Natural killer cell treated with Interleukin-12 subunit alpha and Interleukin-12 subunit beta and Interleukin-15 and Interleukin-18, amount 100 ng/mL, for 72 hours (primary cell): ENCODE data around the gene EPHB4. TPM values are rescaled to one million over a fixed set of nuclear protein-coding genes. Genes with fewer than 3 reads are reported as not detected.
A peak's percentile ranks its signal among the peaks of the same experiment; 100 is the strongest.

ENCODE experiments used
- ATAC-seq, 2 donors: fragments of 150-1000 bp; cut with Tn5 transposase in 1 of 2; sonication (Bioruptor Pico), chemical (Tn5 transposase) in 1 of 2; 2 replicates each; pipeline ENCODE4 v1.10.0; 2021
- DNase-seq: peaks from one replicate; pipeline ENCODE4 v3.0.0; 2022; ENCODE audit warnings: low spot score
- H3K27ac Mint-ChIP-seq, 2 donors: 1 replicate in 1 of 2; 2 replicates in 1 of 2; pipeline ENCODE4 v1.8.0; 2022; ENCODE audit warnings: mixed read lengths in 2 of 2, mild to moderate bottlenecking in 1 of 2, moderate library complexity in 1 of 2
- H3K27me3 Mint-ChIP-seq, 2 donors: 1 replicate in 1 of 2; 2 replicates in 1 of 2; pipeline ENCODE4 v1.8.0; 2022; ENCODE audit warnings: mixed read lengths in 2 of 2
- H3K36me3 Mint-ChIP-seq: one replicate; pipeline ENCODE4 v1.8.0; 2022; ENCODE audit warnings: mixed read lengths
- H3K4me1 Mint-ChIP-seq, 2 donors: 1 replicate in 1 of 2; 2 replicates in 1 of 2; pipeline ENCODE4 v1.8.0; 2022; ENCODE audit warnings: low read depth in 2 of 2, mixed read lengths in 2 of 2, mild to moderate bottlenecking in 1 of 2
- H3K4me3 Mint-ChIP-seq: one replicate; pipeline ENCODE4 v1.8.0; 2022; ENCODE audit warnings: mixed read lengths
- H3K9me3 Mint-ChIP-seq: 2 replicates; pipeline ENCODE4 v1.8.0; 2022; ENCODE audit warnings: mixed read lengths
- total RNA-seq, 2 donors: library from RNA; stranded (reverse); gene quantifications; one replicate each; pipeline ENCODE4 v1.2.3, GENCODE V29; 2022

EPHB4 gene
- total RNA-seq, result 1 to 10 TPM; 1.2 to 3.0 TPM

- Mint-ChIP-seq H3K4me1 (peaks cover 7 to 20% of the 10 kb centered on the region in 2 donors), H3K27ac (no peak within 1 kb of the TSS), H3K36me3 (no peaks in the 10 kb centered on the region), H3K4me3 (peak within 1 kb of the TSS; percentile 58), H3K27me3 (peaks cover 27 to 52% of the 10 kb centered on the region in 2 donors), H3K9me3 (no peaks in the 10 kb centered on the region)
- DNase-seq (no peak), ATAC-seq (peak in 1 of 2 donors; percentile 21)
Observed at GRCh38 chr7:100827330-100828226, at the start of gene EPHB4. EPHB4 (minus strand) TSS chr7:100827523; CDS start chr7:100827030, 493 bp downstream.

DNA sequence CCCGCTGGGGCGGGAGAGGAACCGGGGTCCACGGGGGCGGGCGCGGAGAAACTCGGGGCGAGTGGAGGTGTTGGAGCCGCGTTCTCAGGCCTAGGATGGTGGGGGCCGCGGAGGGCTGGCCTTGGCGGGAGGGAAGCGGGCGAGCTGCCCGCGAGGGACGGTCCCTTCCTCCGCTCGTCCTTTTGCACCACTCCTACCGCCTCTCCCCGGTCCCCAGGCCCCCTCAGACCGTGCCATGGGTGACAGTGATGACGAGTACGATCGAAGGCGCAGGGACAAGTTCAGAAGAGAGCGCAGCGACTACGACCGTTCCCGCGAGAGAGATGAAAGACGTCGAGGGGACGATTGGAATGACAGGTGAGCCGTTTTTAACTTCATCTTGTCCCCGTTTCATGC, 48.0 kb upstream of the EPHB4 start:
- ATAC-seq (peak; percentile 68), DNase-seq (no peak)
- H3K9me3 Mint-ChIP-seq, result no peaks in the 10 kb centered on the region
- peak overlapping the region; percentile 86 for H3K4me3 Mint-ChIP-seq
- H3K27ac Mint-ChIP-seq, result peak overlapping the region; percentile 97 to 99
- no peaks in the 10 kb centered on the region for H3K27me3 Mint-ChIP-seq
- H3K4me1 Mint-ChIP-seq, result peaks cover 35 to 49% of the 10 kb centered on the region in 2 donors
- H3K36me3 Mint-ChIP-seq, result peaks cover 24% of the 10 kb centered on the region

DNA sequence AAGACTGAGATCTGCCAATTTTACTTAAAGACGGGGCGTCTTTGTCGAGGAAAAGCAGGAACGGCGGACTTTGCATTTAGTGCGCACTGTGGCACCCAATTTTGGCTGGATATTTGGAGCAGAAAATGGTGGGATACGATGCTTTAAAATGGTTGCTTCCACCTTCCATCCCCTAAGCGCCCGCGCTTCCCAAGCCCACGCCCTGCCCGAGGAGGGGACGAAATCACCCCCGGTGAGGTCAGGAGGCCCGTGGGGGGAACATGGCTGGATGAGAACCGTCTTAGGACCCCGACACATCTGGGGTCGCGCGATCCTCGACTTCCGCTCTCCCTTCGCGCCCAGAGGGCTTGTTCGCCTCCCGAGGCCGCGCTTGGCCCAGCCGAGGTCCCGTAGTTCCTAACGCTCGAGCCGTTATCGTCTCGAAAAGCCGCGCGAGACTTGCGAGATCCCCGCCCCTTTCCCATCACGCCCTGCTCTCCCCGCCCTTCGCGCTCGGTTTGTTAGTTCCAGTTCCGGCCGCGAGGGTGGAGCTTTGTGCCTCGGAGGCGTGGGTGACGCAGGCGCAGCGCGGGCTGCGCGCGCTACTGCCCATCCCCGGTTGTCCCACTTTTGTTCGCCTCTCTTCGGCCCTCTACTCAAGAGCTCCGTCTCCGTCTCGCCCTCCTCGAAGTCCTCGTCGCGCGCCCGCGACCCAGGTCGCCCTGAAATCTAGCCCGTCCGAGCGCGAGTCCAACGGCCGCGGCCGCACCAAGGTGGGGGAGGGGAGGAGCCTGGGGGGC, 47.4 kb upstream of the EPHB4 start, which contains the start of gene SRRT:
SRRT (plus strand) TSS at position 527 of the 779 bp plus-strand sequence. CDS start 488 bp downstream, outside the sequence.
- Mint-ChIP-seq H3K4me3 (peak within 1 kb of the TSS; percentile 86), H3K4me1 (peaks cover 31 to 45% of the 10 kb centered on the region in 2 donors), H3K27ac (peak within 1 kb of the TSS; percentile 97 to 99), H3K36me3 (peaks cover 20% of the 10 kb centered on the region), H3K27me3 (no peaks in the 10 kb centered on the region), H3K9me3 (no peaks in the 10 kb centered on the region)
- ATAC-seq (peak; percentile 96 to 99), DNase-seq (peak; percentile 99)

- peaks cover 28 to 41% of the 10 kb centered on the region in 2 donors for H3K4me1 Mint-ChIP-seq
- peak overlapping the region; percentile 97 to 99 for H3K27ac Mint-ChIP-seq
- H3K4me3 Mint-ChIP-seq, result peak overlapping the region; percentile 86
- H3K36me3 Mint-ChIP-seq, result peaks cover 18% of the 10 kb centered on the region
- ATAC-seq (no peak), DNase-seq (no peak)
- H3K9me3 Mint-ChIP-seq, result no peaks in the 10 kb centered on the region
- no peaks in the 10 kb centered on the region for H3K27me3 Mint-ChIP-seq
Observed at GRCh38 chr7:100874300-100874576, 46.9 kb upstream of the EPHB4 start.

DNA sequence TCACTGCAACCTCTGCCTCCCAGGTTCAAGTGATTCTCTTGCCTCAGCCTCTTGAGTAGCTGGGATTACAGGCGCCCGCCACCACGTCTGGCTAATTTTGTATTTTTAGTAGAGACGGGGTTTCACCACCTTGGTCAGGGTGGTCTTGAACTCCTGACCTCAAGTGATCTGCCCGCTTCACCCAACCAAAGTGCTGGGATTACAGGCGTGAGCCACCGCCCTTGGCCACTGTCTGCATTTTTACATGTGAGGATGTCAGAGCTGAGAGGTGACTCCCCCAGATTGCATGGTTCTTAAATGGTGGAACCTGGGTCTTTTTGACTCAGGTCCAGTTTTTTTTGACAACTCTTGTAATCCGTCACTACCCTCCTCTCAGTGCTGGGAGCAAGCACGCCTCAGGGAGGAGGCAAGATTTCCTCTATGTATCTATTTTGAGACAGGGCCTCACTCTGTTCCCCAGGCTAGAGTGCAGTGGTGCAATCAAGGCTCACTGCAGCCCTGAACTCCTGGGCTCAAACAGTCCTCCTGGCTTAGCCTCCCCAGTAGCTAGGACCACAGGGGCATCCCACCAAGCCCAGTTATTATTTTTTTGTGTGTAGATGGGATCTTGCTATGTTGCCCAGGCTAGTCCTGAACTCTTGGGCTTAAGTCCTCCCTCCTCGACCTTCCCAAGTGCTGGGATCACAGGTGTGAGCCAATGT, 46.4 kb upstream of the EPHB4 start:
- H3K9me3 Mint-ChIP-seq, result no peaks in the 10 kb centered on the region
- H3K27ac Mint-ChIP-seq, result peak overlapping the region; percentile 97 to 99
- DNase-seq (no peak), ATAC-seq (no peak)
- no peaks in the 10 kb centered on the region for H3K27me3 Mint-ChIP-seq
- H3K36me3 Mint-ChIP-seq, result peaks cover 18% of the 10 kb centered on the region
- H3K4me1 Mint-ChIP-seq, result peaks cover 23 to 37% of the 10 kb centered on the region in 2 donors
- H3K4me3 Mint-ChIP-seq, result peak overlapping the region; percentile 86

GRCh38 chr7:100867776-100868485, 40.6 kb upstream of the EPHB4 start:
- H3K36me3 Mint-ChIP-seq, result no peaks in the 10 kb centered on the region
- DNase-seq, result no peak
- H3K27me3 Mint-ChIP-seq, result peaks cover 0 to 2% of the 10 kb centered on the region in 2 donors
- peaks cover 0 to 5% of the 10 kb centered on the region in 2 donors for H3K4me1 Mint-ChIP-seq
- H3K9me3 Mint-ChIP-seq, result no peaks in the 10 kb centered on the region
- ATAC-seq, result no peak
- H3K27ac Mint-ChIP-seq, result no peak overlapping the region
- H3K4me3 Mint-ChIP-seq, result no peak overlapping the region

DNA sequence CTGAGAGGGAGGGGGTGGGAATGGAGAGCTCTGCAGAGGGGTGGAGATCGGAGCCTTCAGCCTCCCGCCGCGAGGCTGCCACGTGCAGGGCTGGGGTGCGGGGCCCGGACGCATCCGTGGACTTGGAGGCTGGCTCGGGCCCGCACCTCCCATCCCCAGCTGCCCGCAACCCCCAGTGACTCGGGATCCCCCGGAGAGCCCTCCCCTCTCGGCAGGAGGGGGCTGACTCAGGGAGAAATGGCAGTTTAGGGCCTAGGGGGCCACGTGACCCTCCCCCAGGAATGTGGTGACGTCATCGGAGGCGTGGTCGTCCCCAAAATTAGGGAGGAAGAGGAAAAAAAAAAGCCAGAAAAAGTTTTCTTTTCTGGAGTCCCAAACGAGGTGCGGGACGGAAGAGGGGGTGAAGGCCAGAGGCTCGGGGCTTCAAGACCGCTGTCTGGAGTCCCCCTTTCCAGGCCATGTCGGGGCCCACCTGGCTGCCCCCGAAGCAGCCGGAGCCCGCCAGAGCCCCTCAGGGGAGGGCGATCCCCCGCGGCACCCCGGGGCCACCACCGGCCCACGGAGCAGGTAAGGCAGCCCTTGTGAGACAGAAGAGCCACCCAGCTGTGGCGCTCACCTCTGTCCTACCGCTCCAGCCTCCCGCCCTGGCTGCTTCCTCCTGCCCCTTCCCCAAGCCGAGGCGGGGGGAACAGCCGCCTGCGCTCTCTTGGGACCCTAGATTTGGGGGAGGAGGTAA, 39.9 kb upstream of the EPHB4 start, which contains the start of gene TRIP6:
TRIP6 (plus strand) TSS at position 348 of the 736 bp plus-strand sequence; CDS start at position 459, 111 bp downstream.
- ATAC-seq (peak in 1 of 2 donors; percentile 36), DNase-seq (no peak)
- Mint-ChIP-seq H3K4me3 (peak within 1 kb of the TSS; percentile 65), H3K9me3 (no peaks in the 10 kb centered on the region), H3K27me3 (peaks cover 0 to 2% of the 10 kb centered on the region in 2 donors), H3K36me3 (peaks cover 5% of the 10 kb centered on the region), H3K27ac (peak within 1 kb of the TSS in 1 of 2 donors; percentile 33), H3K4me1 (peaks cover 4 to 5% of the 10 kb centered on the region in 2 donors)

GRCh38 chr7:100866729-100867039, 39.4 kb upstream of the EPHB4 start:
- Mint-ChIP-seq H3K4me3 (peak overlapping the region; percentile 65), H3K9me3 (no peaks in the 10 kb centered on the region), H3K36me3 (peaks cover 5% of the 10 kb centered on the region), H3K27ac (peak overlapping the region in 1 of 2 donors; percentile 33), H3K4me1 (peaks cover 4 to 5% of the 10 kb centered on the region in 2 donors), H3K27me3 (peaks cover 0 to 2% of the 10 kb centered on the region in 2 donors)
- DNase-seq, result no peak
- ATAC-seq, result no peak

- Mint-ChIP-seq H3K4me3 (no peak overlapping the region), H3K27ac (no peak overlapping the region), H3K4me1 (peaks cover 4 to 5% of the 10 kb centered on the region in 2 donors), H3K36me3 (peaks cover 5% of the 10 kb centered on the region), H3K27me3 (peaks cover 0 to 2% of the 10 kb centered on the region in 2 donors), H3K9me3 (no peaks in the 10 kb centered on the region)
- ATAC-seq, result no peak
- DNase-seq, result no peak
Observed at GRCh38 chr7:100865938-100866728, 38.8 kb upstream of the EPHB4 start.

DNA sequence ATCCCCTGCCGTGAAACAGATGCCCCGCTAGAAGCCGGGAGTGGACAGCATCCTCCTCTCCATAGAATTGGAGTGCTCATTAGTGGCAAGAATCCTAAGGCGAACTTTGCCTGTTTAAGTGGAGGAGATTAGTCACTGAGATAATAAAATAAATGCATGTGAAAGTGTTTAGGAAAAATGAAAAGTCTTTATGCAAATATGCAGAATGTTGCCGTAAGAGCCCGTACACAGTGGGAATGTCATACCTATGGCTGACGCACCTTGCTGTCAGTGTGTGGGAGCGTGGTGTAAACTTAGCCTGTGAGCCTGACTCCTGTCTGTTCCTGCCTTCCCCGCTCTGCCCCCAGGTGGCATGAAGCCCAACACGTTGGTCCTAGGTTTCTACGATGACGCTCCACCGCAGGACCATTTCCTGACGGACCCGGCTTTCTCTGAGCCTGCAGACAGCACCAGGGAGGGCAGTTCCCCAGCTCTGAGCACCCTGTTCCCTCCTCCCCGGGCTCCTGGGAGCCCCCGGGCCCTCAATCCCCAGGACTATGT, 38.1 kb upstream of the EPHB4 start:
- Mint-ChIP-seq H3K36me3 (peaks cover 5% of the 10 kb centered on the region), H3K27me3 (peaks cover 0 to 2% of the 10 kb centered on the region in 2 donors), H3K4me3 (no peak overlapping the region), H3K9me3 (no peaks in the 10 kb centered on the region), H3K4me1 (peaks cover 4 to 5% of the 10 kb centered on the region in 2 donors), H3K27ac (no peak overlapping the region)
- DNase-seq (no peak), ATAC-seq (no peak)

DNA sequence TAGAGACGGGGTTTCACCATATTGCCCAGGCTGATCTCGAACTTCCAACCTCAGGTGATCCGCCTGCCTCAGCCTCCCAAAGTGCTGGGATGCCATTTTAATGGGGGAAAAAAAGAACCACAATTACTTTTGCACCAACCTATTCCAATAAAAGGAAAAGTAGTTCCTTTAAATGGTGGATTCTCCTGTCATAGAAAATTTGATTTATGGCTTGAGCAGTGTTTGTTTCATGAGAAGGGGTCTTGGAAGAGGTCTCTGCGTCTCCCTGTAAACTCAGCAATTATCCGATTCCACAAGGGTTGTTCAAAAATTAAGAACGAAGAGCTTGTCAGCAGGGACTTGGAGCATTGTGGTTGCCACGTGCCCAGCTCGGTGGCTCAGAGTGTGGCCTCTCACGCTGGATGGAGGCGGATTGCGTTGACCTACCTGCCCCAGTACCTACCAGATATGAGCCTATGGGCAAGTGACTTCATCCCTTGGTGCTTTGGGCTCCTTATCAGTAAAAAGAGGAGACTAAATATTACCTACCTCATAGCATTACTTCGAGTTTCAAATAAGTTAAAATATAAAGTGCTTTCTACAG, 37.0 kb upstream of the EPHB4 start:
- H3K36me3 Mint-ChIP-seq, result peaks cover 5% of the 10 kb centered on the region
- H3K27ac Mint-ChIP-seq, result no peak overlapping the region

More for the DNA sequence above, 37.0 kb upstream of the EPHB4 start:
- peaks cover 0 to 2% of the 10 kb centered on the region in 2 donors for H3K27me3 Mint-ChIP-seq
- H3K4me1 Mint-ChIP-seq, result peaks cover 4 to 5% of the 10 kb centered on the region in 2 donors
- DNase-seq (no peak), ATAC-seq (no peak)
- no peaks in the 10 kb centered on the region for H3K9me3 Mint-ChIP-seq
- H3K4me3 Mint-ChIP-seq, result no peak overlapping the region
